GM19452 (cell line): ENCODE results near the gene DLGAP1.

Experiments
- ATAC-seq: cut with Tn5 transposase; IDR thresholded peaks from one replicate; pipeline ENCODE4 v1.9.1; 2021; ENCODE audit not compliant: unreplicated experiment

DLGAP1 gene

DNA sequence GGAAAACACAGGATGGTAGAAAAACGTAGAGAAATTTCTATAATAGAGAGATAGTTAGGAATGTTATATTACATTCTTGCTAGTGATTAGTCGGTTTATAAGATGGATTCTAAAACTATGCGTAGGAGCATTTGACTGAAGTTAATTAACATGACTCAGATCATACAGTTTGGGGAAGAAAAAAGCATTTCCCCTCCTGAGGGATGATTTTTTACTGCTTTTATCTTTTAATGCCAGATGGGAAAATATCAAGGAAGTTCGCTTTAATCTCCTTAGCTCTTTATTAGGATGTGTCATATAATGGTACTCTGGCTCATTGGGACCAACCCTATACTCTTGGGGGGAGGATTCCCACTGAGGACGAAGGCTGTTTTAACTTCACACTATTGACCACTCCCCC is 503.1 kb downstream of the DLGAP1 start:
- ATAC-seq, result no peak

DNA sequence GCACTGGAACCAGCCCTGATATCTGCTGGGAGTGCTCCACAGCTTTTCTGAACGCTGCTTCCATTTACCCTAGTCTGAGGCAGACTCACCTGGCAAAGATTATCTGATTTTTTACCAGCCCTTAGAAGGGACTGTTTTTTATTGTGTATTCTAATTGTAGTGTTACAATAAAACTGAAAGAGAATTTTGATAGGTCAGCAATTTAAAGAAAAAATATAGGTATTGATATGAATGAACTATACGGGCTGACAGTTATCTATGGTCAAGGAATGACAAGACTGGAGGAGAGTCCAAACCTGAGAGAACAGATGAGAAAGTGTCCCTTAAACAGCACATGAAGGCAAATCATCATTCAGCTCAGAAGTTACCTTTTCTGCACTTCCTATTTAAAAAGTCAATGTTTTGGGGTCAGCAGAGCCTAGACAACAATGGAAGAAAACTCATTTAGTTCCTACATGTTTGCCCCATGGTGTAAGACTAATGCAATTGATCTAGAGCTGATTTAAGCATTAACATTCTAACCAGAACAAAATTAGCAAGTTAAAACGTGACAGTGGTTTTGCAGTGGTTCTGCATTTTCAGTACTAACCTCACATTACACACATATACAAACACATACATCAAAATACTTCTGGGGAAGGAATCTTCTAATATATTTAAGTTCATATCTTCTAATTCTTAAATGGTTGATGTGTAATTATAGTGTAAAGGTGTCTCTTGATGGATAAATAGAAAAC is 504.3 kb downstream of the DLGAP1 start:
- no peak for ATAC-seq

DNA sequence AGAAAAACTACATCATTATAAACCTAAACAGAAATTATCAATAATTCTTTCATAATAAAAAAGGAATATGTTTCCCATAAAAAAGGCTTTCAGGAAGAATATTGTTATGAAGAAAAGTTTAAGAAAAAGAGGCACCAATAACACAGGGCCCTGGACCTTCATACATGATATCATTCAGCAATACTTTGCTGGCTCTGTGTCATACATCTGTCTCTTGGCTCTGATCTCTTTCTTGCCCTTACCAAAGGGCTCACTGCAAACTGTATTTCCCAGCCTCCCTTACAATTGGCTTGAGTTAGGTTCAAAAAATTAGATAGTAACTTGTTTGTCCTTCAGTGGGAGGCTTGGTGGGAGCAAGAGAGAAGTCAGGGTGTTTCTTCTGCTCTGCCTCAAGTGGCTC is 506.1 kb downstream of the DLGAP1 start:
- no peak for ATAC-seq

DNA sequence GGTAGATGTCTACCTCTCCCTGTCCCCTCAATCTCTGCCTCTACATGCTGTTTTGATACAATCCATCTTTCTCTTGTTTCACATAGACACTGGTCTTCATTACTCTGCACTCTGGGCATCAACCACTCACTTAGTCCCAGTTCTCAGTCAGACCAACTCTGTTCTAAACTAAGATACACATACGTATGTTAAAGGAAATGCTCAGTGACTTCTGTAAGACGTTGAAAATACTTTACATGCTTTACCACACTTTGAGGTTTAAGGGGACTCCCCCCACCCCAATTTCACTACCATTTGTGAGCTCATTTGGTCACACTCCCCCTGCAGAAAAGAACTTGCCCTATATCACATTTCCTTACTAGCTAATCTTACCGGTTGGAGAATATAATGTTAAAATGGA is 507.7 kb downstream of the DLGAP1 start:
- no peak for ATAC-seq

DNA sequence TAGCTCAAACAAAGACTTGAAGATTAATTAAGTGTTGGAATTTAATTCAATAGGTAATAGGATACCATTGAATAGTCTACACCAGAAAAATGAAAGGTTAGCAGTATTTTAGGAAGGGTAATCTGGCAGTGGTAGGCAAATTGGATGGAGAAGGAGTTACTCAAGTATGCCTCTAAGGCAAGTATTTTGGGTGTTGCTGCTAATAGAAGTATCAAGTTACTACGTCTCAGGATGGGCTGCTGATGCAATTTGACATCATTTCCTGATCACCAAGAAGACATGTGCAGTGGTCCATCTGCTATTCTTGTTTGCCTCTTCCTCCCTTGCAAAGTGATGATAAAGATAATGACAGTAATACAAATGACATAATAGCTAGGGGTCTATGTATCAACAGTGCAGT is 519.8 kb downstream of the DLGAP1 start:
- ATAC-seq, result no peak

DNA sequence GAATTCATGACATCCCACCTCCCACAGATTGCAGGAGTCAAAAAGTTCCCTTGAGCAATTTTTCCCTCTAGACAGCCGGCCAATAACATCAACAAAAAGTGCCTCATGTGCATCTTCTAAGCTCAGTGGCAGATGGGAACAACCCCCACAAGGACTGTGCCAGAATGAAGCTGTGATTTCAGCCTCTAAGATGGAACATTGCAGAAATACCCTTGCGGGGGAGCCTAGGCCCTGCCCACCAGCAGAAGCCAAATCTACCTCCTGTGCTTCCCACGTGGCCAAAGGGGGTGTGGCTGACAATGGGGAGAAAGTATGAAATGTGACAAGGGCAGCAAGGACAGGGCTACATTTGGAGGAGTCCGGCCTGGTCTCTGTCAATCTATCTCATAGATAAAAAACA is 522.8 kb downstream of the DLGAP1 start:
- no peak for ATAC-seq

DNA sequence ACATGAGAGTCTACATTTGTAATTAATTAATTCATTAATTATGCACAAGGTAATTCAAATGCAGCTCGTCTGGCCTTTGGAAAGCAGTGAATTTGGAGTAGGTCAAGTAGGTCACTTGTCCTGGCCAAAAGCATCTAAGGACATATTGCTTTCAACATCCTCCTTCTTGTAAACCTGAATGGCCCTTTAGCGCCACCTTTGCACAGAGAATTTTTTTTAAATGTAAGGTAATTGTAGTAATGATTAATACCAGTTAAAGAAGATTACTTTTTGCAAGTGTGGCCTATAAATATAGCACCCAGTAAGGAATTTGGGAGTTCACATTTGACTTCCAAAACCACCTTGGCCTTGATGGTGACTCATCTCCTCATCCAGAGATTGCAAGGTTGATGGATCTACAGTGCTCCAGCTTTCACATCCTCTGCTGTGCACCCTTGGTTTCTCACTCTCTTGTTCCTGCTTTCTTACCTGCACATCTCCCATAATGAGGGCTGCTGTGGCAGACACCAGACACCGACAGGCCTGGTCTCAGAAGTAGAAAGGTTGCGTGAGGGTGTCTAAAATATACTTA is 523.5 kb downstream of the DLGAP1 start:
- no peak for ATAC-seq

DNA sequence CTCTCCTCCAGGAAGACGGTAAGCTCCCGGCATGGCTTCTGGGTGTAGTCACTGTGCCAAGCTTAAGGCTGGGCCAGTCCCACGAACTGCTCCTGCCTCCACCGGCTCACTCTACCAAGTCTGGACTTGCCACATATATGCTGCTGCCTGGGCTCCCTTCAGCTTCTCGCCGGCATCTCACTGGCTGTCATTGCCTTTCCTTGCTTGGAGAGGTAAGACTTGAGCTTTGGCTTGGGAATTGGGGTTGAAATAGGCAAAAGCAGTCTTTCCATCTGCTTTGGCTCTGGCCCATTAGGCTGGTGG is 524.1 kb downstream of the DLGAP1 start:
- ATAC-seq, result no peak

DNA sequence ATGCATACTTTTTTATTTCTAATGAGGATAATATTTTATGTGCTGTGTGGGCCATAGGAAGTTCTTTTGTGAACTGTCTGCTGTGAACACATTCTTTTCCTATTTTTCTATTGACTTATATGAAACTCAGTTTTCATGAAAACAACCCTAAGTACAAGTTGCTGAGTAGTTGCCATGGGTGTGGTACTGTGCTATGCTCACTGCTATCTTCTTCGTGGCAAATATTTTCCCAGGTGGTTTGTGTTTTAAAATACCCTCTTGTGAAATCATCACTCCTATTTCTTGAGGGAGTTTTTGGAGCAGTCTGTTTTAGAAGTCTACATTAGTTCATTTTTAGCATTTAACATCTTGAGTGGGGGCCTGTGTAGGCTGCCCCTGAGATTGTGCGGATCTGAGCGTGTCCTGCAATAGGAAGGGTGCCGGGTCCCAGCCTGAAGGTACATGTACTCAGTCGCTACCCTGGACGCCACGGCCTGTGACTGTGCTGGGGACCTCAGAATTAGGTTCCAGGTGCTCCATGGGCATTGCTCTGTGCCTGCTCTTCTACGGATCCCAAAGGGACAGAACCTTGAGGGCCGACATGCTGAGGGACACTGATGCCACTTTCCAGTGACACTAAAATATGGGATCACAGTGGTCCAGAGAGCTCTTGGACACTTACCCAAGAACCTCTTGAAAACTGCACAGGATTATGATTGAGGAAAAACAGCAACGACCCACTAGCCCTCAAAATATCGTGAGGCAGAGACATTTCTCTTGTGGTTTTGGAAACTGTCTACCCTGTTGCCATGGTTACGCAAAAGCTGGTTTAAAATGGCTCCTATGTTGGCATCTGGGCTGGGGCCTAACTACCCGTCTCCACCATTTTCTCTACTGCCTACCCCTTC is 524.7 kb downstream of the DLGAP1 start:
- no peak for ATAC-seq

DNA sequence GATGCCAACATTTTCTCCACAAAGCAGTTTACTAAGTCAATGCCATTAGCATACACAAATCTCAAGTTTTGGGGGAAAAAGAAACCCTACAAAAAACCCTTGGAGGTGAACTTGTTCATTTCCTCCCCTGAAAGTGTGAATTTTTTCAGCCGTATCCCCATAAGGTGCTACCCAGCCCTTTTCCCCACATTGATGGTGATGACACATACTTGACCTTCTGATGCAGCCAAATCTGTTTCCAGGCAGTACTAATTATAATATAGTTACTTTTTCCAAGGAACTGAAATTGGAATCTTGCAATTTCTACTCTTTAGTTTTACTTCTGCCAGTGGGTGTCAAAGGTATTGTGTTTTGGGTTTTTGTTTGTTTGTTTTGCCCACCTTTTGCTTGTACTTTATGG is 530.7 kb downstream of the DLGAP1 start:
- ATAC-seq, result no peak

DNA sequence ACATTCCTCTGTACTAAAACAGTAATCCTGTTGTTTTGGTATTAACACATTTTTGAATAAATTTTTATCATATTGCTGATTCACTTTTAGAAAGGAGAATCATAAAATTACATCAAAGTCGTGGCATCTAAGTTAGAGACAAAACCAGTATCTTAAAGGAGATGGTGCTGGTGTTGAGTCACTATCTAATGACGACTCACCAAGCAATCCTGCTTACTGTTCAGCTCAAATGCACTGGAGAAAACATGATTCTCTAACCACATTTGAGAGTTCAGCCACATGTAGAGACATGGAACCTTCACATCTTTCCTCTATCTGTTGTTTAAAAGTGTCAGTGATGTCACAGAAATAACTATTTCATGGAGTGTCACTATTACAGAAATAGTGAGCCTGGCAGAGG is 531.4 kb downstream of the DLGAP1 start:
- no peak for ATAC-seq

DNA sequence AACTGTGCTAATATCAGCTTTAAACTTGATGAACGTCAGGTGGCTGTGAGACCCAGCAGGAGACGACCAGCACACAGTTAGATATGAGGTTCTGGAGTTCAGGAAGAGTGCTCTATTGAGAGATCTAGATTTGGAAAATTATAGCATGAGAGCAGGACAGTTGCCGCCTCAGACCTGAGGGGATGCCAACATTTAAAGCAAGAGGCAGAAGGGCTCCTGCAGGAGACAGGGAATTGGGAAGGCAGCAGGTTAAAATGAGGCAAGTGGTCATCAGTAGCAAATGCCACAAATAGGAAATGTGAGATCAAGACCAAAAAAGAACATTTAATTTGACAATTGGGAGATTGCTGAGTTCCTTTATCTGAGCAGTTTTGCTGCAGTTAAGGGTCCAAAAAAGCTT is 533.3 kb downstream of the DLGAP1 start:
- ATAC-seq, result no peak

DNA sequence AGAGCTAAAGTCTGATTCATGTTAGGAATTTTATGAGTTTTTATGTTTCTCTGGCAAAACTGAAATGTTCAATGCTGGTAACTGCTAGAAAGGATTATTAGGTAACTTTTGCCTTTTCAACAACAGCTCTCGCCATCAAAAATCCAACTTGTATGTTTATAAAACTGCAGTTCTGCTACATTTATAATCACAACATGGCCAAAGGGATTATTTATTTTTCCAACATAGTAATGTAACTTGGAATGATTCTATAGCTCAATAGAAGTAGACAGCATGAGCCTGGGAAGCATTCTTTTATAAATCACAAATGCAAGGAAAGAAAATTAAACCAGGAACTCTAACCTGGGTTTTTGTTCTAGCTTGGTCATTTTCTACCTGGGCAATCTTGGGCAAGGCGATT is 534.3 kb downstream of the DLGAP1 start:
- no peak for ATAC-seq

DNA sequence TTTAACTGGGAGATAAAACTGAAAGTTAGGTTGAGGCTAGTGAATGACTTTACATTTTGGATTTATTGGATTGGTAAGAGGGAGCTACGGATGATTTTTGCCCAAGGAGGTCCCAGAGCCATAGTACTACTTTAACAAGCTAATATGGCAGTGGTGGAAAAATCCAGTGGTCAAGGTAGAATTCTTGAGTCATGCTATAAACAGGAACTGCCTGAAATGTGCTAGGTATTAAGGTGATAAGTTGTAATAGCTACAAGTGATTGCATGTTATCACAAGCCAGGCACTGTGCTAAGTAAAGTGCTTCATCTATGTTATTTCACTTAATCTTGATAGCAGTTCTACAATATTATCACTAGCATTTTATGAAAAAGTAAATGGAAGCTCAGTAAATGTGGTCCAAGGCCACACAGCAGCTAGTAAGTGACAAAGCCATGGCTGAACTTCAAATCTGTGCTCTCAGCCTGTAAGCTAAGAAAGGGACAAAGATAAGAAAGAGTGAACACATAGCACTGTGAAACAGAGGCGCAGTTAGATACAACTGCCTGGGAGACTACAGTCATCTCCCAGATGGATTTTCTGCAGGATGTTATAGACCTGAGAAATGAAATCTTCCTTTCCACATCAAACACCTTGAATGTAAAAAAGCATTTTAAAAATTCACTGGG is 535.6 kb downstream of the DLGAP1 start:
- ATAC-seq, result no peak

DNA sequence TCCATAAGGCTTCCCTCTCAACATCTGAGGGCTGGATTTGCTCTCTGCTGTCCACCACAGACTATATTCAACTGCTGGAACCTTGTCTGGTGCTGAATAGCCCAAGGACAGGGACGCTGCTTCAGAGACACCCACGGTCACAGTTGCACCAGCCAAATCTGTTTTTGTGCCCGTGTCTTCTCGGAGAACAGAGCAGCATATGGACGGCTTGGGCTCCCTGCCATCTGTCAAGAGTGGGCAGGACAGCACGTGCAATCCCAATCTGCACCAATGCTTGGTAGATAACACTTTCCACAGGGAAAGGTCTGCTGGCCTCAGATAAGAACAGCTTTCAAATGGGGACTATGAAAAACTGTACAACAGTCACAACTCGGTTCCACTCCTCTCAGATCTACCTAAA is 539.0 kb downstream of the DLGAP1 start:
- no peak for ATAC-seq

DNA sequence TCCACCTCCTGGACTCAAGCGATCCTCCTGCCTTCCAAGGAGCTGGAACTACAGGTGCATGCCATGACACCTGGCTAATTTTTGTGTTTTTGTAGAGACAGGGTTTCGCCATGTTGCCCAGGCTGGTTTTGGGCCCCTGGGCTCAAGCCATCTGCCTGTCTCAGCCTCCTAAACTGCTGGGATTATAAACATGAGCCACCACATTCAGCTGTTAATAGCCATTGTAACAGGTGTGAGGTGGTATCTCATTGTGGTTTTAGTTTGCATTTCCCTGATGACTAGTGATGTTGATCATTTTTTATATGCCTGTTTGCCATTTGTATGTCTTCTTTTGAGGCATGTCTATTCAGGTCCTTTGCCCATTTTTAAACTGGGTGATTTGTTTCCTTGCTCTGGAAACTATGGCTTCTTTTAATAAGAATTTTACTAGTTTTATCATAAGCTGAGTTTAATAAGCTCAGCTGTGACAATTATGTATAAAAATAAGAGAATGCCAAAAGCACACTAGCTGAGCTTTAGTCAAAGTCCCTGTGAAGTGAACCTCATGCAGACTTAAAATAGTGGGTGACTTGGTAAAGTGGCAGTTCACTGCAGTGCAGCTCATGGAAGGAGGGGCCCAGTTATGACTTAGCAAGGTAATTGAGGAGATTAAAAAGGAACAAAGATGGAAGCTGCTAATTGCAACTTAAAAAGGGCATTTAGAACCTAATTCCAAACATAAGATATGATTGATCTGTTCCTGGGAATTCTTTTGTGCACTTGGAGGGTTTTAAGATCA is 540.1 kb downstream of the DLGAP1 start:
- ATAC-seq, result no peak

DNA sequence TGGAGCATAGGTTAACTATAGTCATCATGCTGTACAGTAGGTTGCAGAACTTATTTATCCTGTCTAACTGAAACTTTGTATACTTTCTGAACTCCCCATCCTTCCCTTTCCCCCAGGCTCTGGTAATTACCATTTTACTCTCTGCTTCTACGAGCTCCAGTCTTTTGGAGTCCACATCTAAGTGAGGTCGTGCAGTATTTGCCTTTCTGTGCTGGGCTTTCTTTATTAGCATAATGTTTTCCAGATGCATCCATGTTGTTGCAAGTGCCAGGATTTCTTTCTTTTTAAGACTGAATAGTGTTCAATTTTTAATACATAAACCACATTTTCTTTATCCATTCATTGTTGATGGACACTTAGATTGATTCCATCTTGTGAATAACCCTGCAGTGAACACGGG is 541.0 kb downstream of the DLGAP1 start:
- no peak for ATAC-seq

DNA sequence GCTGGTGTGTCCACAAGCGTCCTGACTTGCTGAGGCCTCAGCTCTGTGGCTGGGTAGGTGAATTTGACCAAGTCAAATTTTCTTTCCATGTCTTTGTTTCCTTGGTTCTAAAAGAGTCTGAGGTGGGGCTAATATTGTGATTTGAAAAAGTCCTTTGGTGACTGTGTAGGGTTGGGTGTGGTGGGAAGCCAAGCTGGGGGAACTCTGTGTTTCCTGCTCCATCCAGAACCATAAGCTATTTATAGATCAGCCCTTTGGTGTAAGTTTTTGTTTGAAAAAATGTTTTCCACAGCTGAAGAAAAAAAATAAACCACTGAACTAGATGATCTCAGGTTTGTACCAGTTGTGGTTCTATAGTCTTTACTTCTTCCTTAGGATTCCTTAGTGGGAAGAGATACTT is 542.4 kb downstream of the DLGAP1 start:
- ATAC-seq, result no peak

DNA sequence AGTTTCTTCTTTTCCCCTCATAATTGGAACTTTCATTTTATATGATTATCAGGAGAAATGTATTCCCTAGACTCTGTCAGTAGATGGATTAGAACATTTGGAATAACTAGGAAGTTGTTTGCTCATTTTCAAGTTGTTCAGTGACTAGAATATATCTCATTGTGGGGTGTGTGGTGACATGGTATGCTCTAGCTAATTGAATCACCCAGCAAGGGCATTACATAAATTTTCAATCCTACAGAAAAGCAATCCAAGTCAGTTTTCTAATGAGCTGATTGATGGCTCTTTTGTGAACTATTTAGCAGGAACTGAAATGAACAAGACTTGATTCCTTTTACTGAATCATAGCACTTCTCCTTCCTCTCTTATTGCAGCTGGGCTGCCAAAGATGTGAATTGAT is 543.7 kb downstream of the DLGAP1 start:
- no peak for ATAC-seq

DNA sequence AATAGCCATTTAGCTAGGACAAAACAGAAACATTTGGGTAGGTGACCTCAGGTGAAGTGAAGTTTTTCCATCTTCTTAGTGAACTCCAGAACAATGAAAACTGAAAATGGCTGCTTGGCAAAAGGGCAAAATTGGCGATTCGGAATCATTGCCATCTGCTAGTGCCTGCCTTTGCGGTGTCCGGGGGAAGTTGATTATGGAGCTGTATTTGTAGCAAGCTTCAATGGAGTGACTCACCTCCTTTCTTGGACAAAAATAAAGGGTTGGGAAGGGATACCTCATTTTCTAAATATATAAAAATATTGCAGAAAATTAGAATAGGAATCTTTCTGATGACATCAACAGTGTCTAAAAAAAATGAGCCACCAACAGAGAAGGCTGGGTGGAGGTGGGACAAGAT is 544.6 kb downstream of the DLGAP1 start:
- no peak for ATAC-seq

DNA sequence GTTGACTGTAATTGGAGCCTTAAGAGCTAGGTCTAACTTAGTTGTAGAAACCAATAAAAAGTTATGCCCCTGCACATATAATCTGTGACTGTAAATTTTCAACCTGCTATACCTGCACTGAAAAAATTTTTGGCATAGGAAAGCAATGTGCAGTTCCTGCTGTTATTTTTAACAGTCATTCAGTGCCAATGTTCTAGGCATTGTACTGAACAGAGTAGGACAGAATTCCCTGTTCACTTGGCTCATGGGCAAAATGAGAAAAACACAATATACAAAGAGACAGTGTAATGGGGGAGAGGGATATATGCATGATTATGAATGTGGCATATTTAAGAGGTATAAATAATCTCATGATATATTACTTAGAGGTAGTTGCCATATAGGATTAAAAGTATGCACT is 547.2 kb downstream of the DLGAP1 start:
- no peak for ATAC-seq
